H1 (cell line): ENCODE data around the gene RAB35. TPM values are rescaled to one million over a fixed set of nuclear protein-coding genes. Genes with fewer than 3 reads are reported as not detected.

Experiments used
- CHD2 ChIP-seq: IDR thresholded peaks from 2 replicates; pipeline ENCODE4 v1.6.1; 2012; ENCODE audit warnings: low read length, improper control_type of control experiment
- GTF2F1 ChIP-seq: IDR thresholded peaks from 2 replicates; pipeline ENCODE4 v1.6.1; 2012; ENCODE audit warnings: low read depth, low read length, improper control_type of control experiment, borderline replicate concordance
- JUN ChIP-seq: IDR thresholded peaks from 2 replicates; pipeline ENCODE4 v1.6.1; 2011; ENCODE audit warnings: low read depth, mild to moderate bottlenecking, improper control_type of control experiment, low read length
- POLR2AphosphoS5 ChIP-seq: IDR thresholded peaks from 2 replicates; pipeline ENCODE4 v1.6.1; 2011; ENCODE audit warnings: low read depth, low read length
- SIN3A ChIP-seq, 2 experiments: IDR thresholded peaks in 1 of 2; conservative IDR thresholded peaks in 1 of 2; 2 replicates each; pipeline ENCODE4 v1.6.1; 2011 to 2012; ENCODE audit warnings: low read length in 2 of 2, improper control_type of control experiment in 1 of 2, low read depth in 1 of 2, mild to moderate bottlenecking in 1 of 2
- TAF1 ChIP-seq: IDR thresholded peaks from 2 replicates; pipeline ENCODE4 v1.6.1; 2011; ENCODE audit warnings: mild to moderate bottlenecking, low read depth, low read length
- polyA plus RNA-seq, 7 experiments: library from polyadenylated mRNA; depleted of rRNA in 3 of 7; stranded (reverse) in 5 of 7; unstranded in 2 of 7; fragments of >200 nt in 5 of 7; fragments of 200-250 nt in 2 of 7; gene quantifications; 1 replicate in 5 of 7; 2 replicates in 1 of 7; 4 replicates in 1 of 7; pipeline versions ENCODE4 v1.2.1 to v1.2.3, GENCODE V29; 2011 to 2013; ENCODE audit warnings: missing spikeins in 2 of 7, mixed read lengths in 2 of 7
- total RNA-seq: library from RNA; stranded (reverse); fragmentation: NEBNext Ultra II Directional; extraction: Animal tissue kit (Norgen Biotek cat#: 25700); gene quantifications from 2 replicates; pipeline ENCODE4 v1.2.1, GENCODE V29; 2021

RAB35 gene
- total and polyA plus RNA-seq, 2 of the 8 experiments (the other 6 are each of a cell fraction or from before 2014, with no cell fraction given): 33.4 to 39.0 TPM

DNA sequence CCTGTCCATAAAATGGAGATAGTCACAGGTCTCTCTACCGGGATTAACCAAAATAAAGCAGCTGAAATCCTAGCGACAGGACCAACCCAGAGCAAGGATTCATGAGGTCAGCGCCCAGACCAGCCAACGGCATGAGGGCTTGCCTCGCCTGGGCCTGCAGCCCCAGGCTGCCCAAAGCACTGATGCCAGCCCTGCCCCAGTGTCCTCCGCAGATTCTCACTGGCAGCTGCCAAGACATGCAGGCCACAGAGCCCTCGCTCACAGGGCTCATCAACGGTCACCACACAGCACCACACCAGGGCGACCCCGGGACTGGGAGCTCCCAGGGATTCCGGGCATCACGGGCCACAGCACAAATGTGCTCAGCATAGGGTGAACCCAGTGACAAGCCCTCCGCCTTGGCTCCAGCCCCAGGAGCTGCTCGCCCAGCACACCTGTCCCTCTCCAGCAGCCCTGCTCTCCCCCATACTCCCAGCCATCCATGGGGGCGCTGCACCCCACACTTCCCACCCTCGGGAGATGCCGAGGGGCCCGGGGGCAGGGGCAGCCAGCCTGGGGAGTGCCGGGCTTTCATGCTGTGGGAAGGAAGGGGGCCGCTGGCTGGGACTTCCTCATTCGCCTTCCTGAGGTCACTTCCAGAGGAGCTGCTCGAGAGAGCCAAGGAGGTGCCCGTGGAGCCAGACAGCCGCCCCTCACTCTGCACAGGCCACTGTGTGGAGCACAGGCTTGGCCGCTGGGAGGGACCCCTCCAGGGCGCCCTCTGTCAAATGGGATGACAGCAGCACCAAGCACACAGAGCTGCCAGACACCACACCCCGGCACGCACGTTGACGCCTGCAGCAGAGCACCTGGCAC is 14.1 kb downstream of the RAB35 start (continued):
- TF ChIP-seq SIN3A (conservative IDR thresholded peaks at IDR 0.05 in 1 of 2, IDR thresholded peaks at IDR 0.05 in 1 of 2; ENCODE audit: low read depth in 1 of 2, low read length in 2 of 2): no peak
- no peak for TF ChIP-seq TAF1
- no peak for TF ChIP-seq CHD2
- TF ChIP-seq POLR2AphosphoS5: no peak
- TF ChIP-seq GTF2F1: no peak
- no peak for TF ChIP-seq JUN
